ENCODE measurements around the gene RGS4. TPM values are rescaled to one million over a fixed set of nuclear protein-coding genes. Genes with fewer than 3 reads are reported as not detected.
"Not testable (repeated sequence)": the region's sequence is repeated elsewhere in the genome, so short reads cannot be mapped to it uniquely, and the experiment has no call there.

Gene RGS4
- total RNA-seq, 4 donors from 2014 or later: 0.47 to 1.1 TPM; not detected in 2

GRCh38 chr1:163083690-163084089 lies 14.5 kb downstream of the RGS4 start:
- no peaks in the 10 kb centered on the region for H3K4me1 ChIP-seq

GRCh38 chr1:163084330-163084729 lies 15.2 kb downstream of the RGS4 start:
- Histone ChIP-seq H3K9me3 (no peaks in the 10 kb centered on the region), H3K27ac (no peak overlapping the region), H3K4me3 (no peak overlapping the region), H3K27me3 (no peaks in the 10 kb centered on the region), H3K36me3 (no peaks in the 10 kb centered on the region), H3K4me1 (no peaks in the 10 kb centered on the region)
- no peak for TF ChIP-seq POLR2A (IDR thresholded peaks at IDR 0.05)
- TF ChIP-seq, protein P1, sequence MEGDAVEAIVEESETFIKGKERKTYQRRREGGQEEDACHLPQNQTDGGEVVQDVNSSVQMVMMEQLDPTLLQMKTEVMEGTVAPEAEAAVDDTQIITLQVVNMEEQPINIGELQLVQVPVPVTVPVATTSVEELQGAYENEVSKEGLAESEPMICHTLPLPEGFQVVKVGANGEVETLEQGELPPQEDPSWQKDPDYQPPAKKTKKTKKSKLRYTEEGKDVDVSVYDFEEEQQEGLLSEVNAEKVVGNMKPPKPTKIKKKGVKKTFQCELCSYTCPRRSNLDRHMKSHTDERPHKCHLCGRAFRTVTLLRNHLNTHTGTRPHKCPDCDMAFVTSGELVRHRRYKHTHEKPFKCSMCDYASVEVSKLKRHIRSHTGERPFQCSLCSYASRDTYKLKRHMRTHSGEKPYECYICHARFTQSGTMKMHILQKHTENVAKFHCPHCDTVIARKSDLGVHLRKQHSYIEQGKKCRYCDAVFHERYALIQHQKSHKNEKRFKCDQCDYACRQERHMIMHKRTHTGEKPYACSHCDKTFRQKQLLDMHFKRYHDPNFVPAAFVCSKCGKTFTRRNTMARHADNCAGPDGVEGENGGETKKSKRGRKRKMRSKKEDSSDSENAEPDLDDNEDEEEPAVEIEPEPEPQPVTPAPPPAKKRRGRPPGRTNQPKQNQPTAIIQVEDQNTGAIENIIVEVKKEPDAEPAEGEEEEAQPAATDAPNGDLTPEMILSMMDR (IDR thresholded peaks at IDR 0.05): no peak
- DNase-seq: no peak

More at GRCh38 chr1:163083690-163084089, 14.5 kb downstream of the RGS4 start:
- no peak overlapping the region for H3K4me3 ChIP-seq
- TF ChIP-seq POLR2A (IDR thresholded peaks at IDR 0.05): no peak
- TF ChIP-seq, protein P1 (IDR thresholded peaks at IDR 0.05): no peak
- no peak overlapping the region for H3K27ac ChIP-seq
- no peak for DNase-seq
- no peaks in the 10 kb centered on the region for H3K36me3 ChIP-seq
- H3K27me3 ChIP-seq: no peaks in the 10 kb centered on the region
- no peaks in the 10 kb centered on the region for H3K9me3 ChIP-seq

GRCh38 chr1:163085041-163085903 lies 16.1 kb downstream of the RGS4 start:
- DNase-seq: no peak
- H3K4me1 ChIP-seq: no peaks in the 10 kb centered on the region
- H3K27me3 ChIP-seq: no peaks in the 10 kb centered on the region
- H3K4me3 ChIP-seq: no peak overlapping the region
- no peak for TF ChIP-seq POLR2A (IDR thresholded peaks at IDR 0.05)
- TF ChIP-seq, protein P1 (IDR thresholded peaks at IDR 0.05): no peak
- H3K9me3 ChIP-seq: no peaks in the 10 kb centered on the region
- no peak overlapping the region for H3K27ac ChIP-seq
- no peaks in the 10 kb centered on the region for H3K36me3 ChIP-seq

DNA sequence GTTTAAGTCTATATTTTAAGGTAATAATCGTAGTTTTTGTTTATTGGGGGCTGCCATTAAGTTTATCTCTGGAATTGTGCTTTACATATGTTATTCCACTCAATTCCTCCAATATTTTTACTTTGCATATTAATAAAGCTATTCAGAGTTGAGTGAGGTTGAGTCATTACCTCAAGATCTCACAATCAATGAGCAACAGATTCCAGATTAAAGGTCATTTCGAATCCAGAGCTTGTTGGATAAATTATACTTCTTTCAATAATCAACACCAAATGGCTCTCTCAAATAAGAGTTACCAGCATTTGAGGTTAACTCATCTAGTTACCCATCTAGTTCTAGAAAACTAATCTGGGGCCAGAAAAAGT lies 16.7 kb downstream of the RGS4 start:
- Histone ChIP-seq H3K36me3 (no peaks in the 10 kb centered on the region), H3K4me1 (no peaks in the 10 kb centered on the region), H3K27me3 (no peaks in the 10 kb centered on the region), H3K27ac (no peak overlapping the region), H3K4me3 (no peak overlapping the region), H3K9me3 (no peaks in the 10 kb centered on the region)
- no peak for TF ChIP-seq POLR2A (IDR thresholded peaks at IDR 0.05)
- TF ChIP-seq, protein P1 (IDR thresholded peaks at IDR 0.05): no peak
- DNase-seq: no peak

DNA sequence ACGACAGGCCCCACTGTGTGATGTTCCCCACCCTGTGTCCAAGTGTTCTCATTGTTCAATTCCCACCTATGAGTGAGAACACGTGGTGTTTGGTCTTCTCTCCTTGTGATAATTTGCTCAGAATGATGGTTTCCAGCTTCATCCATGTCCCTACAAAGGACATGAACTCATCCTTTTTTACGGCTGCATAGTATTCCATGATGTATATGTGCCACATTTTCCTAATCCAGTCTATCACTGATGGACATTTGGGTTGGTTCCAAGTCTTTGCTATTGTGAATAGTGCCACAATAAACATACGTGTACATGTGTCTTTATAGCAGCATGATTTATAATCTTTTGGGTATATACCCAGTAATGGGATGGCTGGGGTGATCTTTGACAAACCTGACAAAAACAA lies 20.0 kb downstream of the RGS4 start:
- H3K27ac ChIP-seq, H3K4me1 ChIP-seq: not testable (repeated sequence)

DNA sequence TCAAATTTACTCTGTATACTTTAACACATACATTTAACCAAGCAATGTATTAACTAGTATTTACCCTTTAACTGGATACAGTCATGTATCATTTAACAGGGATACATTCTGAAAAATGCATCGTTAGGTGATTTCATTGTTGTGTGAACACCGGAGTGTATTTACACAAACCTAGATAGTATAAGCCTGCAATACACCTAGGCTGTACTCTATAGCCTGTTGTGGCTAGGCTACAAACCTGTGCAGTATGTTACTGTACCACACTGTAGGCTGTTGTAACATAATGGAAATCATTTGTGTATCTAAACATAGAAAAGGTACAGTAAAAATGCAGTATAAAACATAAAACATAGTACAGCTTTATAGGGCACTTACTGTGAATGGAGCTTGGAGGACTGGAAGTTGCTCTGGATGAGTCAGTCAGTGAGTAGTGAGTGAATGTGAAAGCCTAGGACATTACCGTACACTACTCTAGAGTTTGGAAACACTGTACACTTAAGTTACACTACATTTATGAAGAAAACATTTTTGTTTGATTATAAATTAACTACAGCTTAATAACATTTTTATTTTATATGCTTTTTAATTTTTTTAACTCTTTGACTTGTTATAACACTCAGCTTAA lies 21.3 kb downstream of the RGS4 start:
- Histone ChIP-seq H3K9me3 (no peaks in the 10 kb centered on the region), H3K4me1 (no peaks in the 10 kb centered on the region), H3K27me3 (no peaks in the 10 kb centered on the region), H3K36me3 (no peaks in the 10 kb centered on the region), H3K27ac (no peak overlapping the region), H3K4me3 (no peak overlapping the region)
- DNase-seq: no peak
- TF ChIP-seq, protein P1 (IDR thresholded peaks at IDR 0.05): no peak
- TF ChIP-seq POLR2A (IDR thresholded peaks at IDR 0.05): no peak

More for the DNA sequence above, 20.0 kb downstream of the RGS4 start:
- not testable (repeated sequence) for H3K9me3 ChIP-seq, DNase-seq, H3K36me3 ChIP-seq, H3K4me3 ChIP-seq, H3K27me3 ChIP-seq

Measured in Peyer's patch (tissue), 4 donors.